Prostate gland (tissue), 2 donors: ENCODE data around the gene FGF12.

Experiments
- CTCF ChIP-seq, 4 experiments: fragments of 200-600 bp in 2 of 4; fragments of 450-650 bp in 2 of 4; sonication (generic) in 2 of 4; IDR thresholded peaks; 1 replicate in 3 of 4; 2 replicates in 1 of 4; pipeline ENCODE4 v1.5.1; 2016 to 2019; ENCODE audit warnings: antibody characterized with exemption in 4 of 4, mild to moderate bottlenecking in 2 of 4, moderate library complexity in 2 of 4
- POLR2A ChIP-seq: fragments of 450-650 bp; IDR thresholded peaks from one replicate; pipeline ENCODE4 v1.6.1; 2016; ENCODE audit warnings: antibody characterized with exemption, mild to moderate bottlenecking

- no peak for TF ChIP-seq CTCF (IDR thresholded peaks at IDR 0.05)
- no peak for TF ChIP-seq POLR2A
Measured at GRCh38 chr3:192165552-192165951, 561.8 kb downstream of the FGF12 start.
